ENCODE data around the gene DKC1. TPM values are rescaled to one million over a fixed set of nuclear protein-coding genes. Genes with fewer than 3 reads are reported as not detected.

The DKC1 gene
- total and polyA plus RNA-seq, 2 donors (not counting 3 experiments of a cell fraction or from before 2014, with no cell fraction given), result 28.6 to 69.1 TPM

DNA sequence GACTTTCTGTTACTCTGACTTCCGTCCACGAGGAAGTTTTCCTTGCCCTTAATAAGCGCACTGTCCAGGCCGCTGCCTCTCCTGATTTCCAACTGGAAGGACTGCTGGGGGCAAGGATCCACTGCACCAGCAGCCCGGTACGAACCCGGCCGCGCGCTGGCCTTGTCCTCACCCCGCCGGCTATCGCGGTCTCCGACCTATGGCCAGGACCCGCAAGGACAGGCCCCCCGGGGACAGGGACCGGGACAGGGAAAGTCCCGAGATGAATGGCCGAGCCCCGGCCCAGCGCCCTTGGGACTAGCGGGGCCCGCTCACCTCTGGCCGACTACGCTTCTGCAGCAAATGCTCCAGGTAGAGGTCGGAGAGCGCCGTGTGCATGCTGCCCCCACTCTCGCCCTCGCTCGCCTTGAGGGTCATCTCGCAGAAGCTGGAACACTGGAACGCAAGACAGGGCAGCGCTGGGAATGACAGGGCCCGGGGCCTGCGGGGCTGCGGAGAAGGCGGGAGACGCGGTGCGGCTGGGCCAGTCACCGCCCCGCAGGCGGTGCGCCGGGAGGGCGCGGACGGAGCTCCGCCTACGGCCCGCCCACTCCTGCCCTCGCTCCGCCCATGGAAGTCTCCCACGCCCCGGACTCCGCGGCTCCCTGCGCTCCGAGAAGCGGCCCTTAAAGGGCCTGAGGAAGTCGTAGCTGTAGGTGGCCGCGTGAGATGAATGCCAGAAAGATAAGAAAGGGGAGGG is 42.5 kb downstream of the DKC1 start, which contains the start of gene MPP1:
Gene MPP1, minus strand, starts transcription at position 529 of the 739 bp plus-strand sequence. Its CDS starts 112 bp downstream, at position 417.
- no TSS peak for BruUV-seq (replicated peaks)
- H3K36me3 ChIP-seq (ENCODE audit: control insufficient read depth in 2 of 2, extremely low read depth in 1 of 2, insufficient read depth in 2 of 2, low read length in 2 of 2), result no peaks in the 10 kb centered on the region
- TF ChIP-seq EZH2 (IDR thresholded peaks at IDR 0.05; ENCODE audit: borderline replicate concordance, low read depth, low read length, severe bottlenecking) (no peak), GATA2 (IDR thresholded peaks at IDR 0.05; ENCODE audit: insufficient read depth, insufficient read length, low read depth, low read length) (no peak), POLR2A (IDR thresholded peaks at IDR 0.05; ENCODE audit: low read depth, low read length) (no peak), POLR2AphosphoS5 (IDR thresholded peaks at IDR 0.05; ENCODE audit: insufficient read depth, low read depth, low read length) (no peak), MYC (IDR thresholded peaks at IDR 0.05; ENCODE audit: low read depth, low read length) (no peak), FOS (IDR thresholded peaks at IDR 0.05; ENCODE audit: borderline replicate concordance, insufficient read depth, low read length) (no peak), JUN (IDR thresholded peaks at IDR 0.05; ENCODE audit: borderline replicate concordance, insufficient read depth, insufficient read length, low read depth) (no peak)
- TF ChIP-seq, protein P1, sequence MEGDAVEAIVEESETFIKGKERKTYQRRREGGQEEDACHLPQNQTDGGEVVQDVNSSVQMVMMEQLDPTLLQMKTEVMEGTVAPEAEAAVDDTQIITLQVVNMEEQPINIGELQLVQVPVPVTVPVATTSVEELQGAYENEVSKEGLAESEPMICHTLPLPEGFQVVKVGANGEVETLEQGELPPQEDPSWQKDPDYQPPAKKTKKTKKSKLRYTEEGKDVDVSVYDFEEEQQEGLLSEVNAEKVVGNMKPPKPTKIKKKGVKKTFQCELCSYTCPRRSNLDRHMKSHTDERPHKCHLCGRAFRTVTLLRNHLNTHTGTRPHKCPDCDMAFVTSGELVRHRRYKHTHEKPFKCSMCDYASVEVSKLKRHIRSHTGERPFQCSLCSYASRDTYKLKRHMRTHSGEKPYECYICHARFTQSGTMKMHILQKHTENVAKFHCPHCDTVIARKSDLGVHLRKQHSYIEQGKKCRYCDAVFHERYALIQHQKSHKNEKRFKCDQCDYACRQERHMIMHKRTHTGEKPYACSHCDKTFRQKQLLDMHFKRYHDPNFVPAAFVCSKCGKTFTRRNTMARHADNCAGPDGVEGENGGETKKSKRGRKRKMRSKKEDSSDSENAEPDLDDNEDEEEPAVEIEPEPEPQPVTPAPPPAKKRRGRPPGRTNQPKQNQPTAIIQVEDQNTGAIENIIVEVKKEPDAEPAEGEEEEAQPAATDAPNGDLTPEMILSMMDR (IDR thresholded peaks at IDR 0.05; ENCODE audit: extremely low read depth in 1 of 2, insufficient read depth in 1 of 2, low read depth in 1 of 2, low read length in 2 of 2), result no peak
- TF ChIP-seq, protein P2, sequence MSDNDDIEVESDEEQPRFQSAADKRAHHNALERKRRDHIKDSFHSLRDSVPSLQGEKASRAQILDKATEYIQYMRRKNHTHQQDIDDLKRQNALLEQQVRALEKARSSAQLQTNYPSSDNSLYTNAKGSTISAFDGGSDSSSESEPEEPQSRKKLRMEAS (IDR thresholded peaks at IDR 0.05; ENCODE audit: insufficient read depth, insufficient read length), result no peak
- CTCF ChIA-PET, result interaction anchor here (1.2 to 1.9 kb wide), 3 partner anchors 14 to 57 kb away, joined by 5 to 6 read pairs (median 6); no protein-coding TSS in a partner anchor
- dilution Hi-C loops (cut with MboI; ENCODE audit: extremely low pct_ligation_motif_present, low sequenced_read_pairs), result no loop called here
- intact Hi-C loops (cut with micrococcal nuclease), result loop anchor here (1.0 to 2.0 kb wide), 3 partner anchors 36 to 66 kb away; partner anchors contain the start of gene DKC1
- H3K79me2 ChIP-seq (ENCODE audit: control insufficient read depth, insufficient read depth, low read length), result peaks cover 2% of the 10 kb centered on the region
- H3K27me3 ChIP-seq (ENCODE audit: control insufficient read depth in 2 of 2, insufficient read depth in 2 of 2, low read length in 2 of 2), result no peaks in the 10 kb centered on the region
- peak within 1 kb of the TSS; percentile 27 to 50 (median 50) for H3K4me3 ChIP-seq (replicated peaks in 1 of 3; ENCODE audit: insufficient read depth in 1 of 3, low read depth in 1 of 3, low read length in 3 of 3)
- no peaks in the 10 kb centered on the region for H4K20me1 ChIP-seq (replicated peaks; ENCODE audit: control insufficient read depth, extremely low read depth, insufficient read depth, low read length)
- peak within 1 kb of the TSS; percentile 7 for H3K27ac ChIP-seq (ENCODE audit: insufficient read depth, low read depth, low read length)
- H2AFZ ChIP-seq (ENCODE audit: low read depth, low read length), result peak within 1 kb of the TSS; percentile 33
- H3K9me3 ChIP-seq (replicated peaks; ENCODE audit: control insufficient read depth, insufficient read depth, low read length), result no peaks in the 10 kb centered on the region
- POLR2A ChIA-PET, result interaction anchor here (1.0 kb wide), 1 partner anchor 9 kb away, joined by 3 read pairs; no protein-coding TSS in a partner anchor
- H3K9ac ChIP-seq (replicated peaks; ENCODE audit: extremely low read depth, insufficient read depth, low read length), result peak within 1 kb of the TSS; percentile 53
- DNase-seq (ENCODE audit: low read depth, low spot score), result peak; percentile 81
- peak; percentile 81 for FAIRE-seq
- H3K9me1 ChIP-seq (replicated peaks; ENCODE audit: control insufficient read depth, extremely low read depth, insufficient read depth, low read length), result no peaks in the 10 kb centered on the region
- peaks cover 31% of the 10 kb centered on the region for H3K4me1 ChIP-seq (ENCODE audit: control insufficient read depth, extremely low read depth, insufficient read depth, low read length)
- peak within 1 kb of the TSS; percentile 79 for H3K4me2 ChIP-seq (ENCODE audit: insufficient read depth, low read length)

Data from endothelial cell of umbilical vein (primary cell).